A673 (cell line): ENCODE data around the gene SYVN1.

Source experiments
- EZH2 ChIP-seq: fragments of 200-600 bp; sonication (generic); IDR thresholded peaks from 2 replicates; pipeline ENCODE4 v1.6.1; 2017; ENCODE audit warnings: borderline replicate concordance, low read depth, mild to moderate bottlenecking, mixed read lengths, antibody characterized with exemption, low read length; ENCODE audit not compliant: poor library complexity, severe bottlenecking
- TF ChIP-seq, protein P1 (sequence below): fragments of 300-800, 200-600 bp; sonication (generic); conservative IDR thresholded peaks from 2 replicates; pipeline ENCODE4 v1.5.1; 2017; ENCODE audit warnings: low read depth, mild to moderate bottlenecking, antibody characterized with exemption, low read length, moderate library complexity, mixed read lengths

DNA sequence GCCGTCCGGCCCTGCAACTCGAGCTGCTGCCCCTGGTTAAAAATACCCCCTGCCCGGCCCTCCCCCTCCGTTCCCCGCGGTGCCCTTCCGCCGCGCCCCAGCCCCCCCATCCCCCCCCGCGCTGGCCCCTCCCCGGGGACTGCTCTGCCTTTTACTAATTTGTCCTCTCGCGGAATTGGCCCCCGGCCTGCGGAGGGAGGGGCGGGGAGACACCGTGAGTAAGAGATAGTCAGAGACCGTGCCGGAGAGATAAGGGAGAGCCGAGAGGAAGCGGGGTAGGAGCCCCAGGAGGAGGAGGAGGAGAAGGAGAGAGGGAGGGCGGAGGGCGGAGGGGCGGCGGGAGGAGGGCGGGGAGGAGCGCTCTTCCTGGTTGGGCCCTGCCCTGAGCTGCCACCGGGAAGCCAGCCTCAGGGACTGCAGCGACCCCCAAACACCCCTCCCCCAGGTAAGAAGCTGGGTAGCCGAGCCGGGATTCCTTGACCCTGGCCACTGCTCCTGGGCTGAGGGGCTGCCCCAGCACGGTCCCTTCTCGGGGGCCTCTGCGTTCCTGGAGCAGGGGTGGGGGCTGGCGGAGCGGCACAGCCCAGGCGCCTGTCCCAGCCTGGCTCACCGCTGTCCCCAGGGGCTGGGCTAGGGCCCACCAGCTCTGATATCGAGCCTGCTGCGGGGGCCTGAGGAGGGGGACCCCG is 47.4 kb upstream of the SYVN1 start, which contains the start of gene CAPN1:
- TF ChIP-seq, protein P1, sequence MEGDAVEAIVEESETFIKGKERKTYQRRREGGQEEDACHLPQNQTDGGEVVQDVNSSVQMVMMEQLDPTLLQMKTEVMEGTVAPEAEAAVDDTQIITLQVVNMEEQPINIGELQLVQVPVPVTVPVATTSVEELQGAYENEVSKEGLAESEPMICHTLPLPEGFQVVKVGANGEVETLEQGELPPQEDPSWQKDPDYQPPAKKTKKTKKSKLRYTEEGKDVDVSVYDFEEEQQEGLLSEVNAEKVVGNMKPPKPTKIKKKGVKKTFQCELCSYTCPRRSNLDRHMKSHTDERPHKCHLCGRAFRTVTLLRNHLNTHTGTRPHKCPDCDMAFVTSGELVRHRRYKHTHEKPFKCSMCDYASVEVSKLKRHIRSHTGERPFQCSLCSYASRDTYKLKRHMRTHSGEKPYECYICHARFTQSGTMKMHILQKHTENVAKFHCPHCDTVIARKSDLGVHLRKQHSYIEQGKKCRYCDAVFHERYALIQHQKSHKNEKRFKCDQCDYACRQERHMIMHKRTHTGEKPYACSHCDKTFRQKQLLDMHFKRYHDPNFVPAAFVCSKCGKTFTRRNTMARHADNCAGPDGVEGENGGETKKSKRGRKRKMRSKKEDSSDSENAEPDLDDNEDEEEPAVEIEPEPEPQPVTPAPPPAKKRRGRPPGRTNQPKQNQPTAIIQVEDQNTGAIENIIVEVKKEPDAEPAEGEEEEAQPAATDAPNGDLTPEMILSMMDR: no peak
- no peak for TF ChIP-seq EZH2
